ENCODE measurements around the gene NEU4. TPM values are rescaled to one million over a fixed set of nuclear protein-coding genes. Genes with fewer than 3 reads are reported as not detected.
"Not testable (repeated sequence)": the region's sequence is repeated elsewhere in the genome, so short reads cannot be mapped to it uniquely, and the experiment has no call there.

The NEU4 gene
- total and polyA plus RNA-seq, 2 of the 4 experiments (the other 2 are of a cell fraction): not detected

DNA sequence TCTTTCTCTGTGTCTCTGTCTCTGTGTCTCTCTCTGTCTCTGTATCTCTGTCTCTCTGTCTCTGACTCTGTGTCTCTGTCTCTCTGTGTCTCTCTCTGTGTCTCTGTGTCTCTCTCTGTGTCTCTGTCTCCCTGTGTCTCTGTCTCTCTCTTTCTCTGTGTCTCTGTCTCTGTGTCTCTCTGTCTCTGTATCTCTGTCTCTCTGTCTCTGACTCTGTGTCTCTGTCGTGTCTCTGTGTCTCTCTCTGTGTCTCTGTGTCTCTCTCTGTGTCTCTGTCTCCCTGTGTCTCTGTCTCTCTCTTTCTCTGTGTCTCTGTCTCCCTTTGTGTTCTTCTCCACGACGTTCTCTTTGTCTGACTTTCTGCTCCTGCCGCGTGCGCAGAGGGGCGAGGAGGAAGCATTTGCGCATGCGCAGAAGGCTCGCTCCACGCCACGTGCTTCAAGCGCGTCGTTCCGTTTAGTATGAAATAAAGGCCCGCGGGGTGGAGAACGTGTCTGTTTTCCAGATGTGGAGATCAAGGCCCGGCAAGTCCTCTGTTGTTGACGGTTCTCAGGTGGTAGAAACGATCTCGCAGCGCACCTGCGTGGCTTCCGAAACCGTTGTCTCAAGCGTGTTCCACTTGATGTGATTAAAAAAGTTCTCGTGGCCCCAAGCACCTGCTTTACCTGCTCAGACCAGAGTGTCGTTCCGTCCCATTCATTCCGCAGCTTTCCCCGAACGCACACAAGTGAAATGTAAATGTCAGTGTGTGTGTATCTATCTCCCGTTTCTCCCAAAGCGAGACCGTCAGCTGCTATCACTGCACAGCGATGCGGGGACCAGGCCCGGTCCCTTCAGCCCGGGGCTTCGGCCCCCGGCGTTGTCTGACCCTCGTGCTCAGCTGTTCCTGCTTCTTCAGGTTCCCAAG lies 14.8 kb downstream of the NEU4 start:
- POLR2A ChIA-PET (ENCODE audit: unreplicated experiment); in situ Hi-C loops (cut with MboI; ENCODE audit: low sequenced_read_pairs); H3K23ac ChIP-seq (ENCODE audit: low read depth, low read length); H2BK5ac ChIP-seq (ENCODE audit: low read depth, low read length, poor library complexity, severe bottlenecking); H3K9me1 ChIP-seq (ENCODE audit: insufficient read depth, low read length); H3K9ac ChIP-seq (ENCODE audit: low read depth, low read length); H3K56ac ChIP-seq (ENCODE audit: extremely low read depth, insufficient read depth, low read length); H3K36me3 ChIP-seq (ENCODE audit: control insufficient read depth, insufficient read depth, low read length); H4K5ac ChIP-seq (ENCODE audit: low read depth, low read length); H3K4me1 ChIP-seq (ENCODE audit: control insufficient read depth, insufficient read depth, low read length); H4K8ac ChIP-seq (ENCODE audit: low read depth in 2 of 2, low read length in 2 of 2); CTCF ChIA-PET; H2BK20ac ChIP-seq (ENCODE audit: low read depth, low read length); H3K4ac ChIP-seq (ENCODE audit: low read depth, low read length); H2AFZ ChIP-seq (replicated peaks; ENCODE audit: low read length, poor library complexity); intact Hi-C loops (cut with micrococcal nuclease); H3K27me3 ChIP-seq (ENCODE audit: control insufficient read depth, insufficient read depth, low read length); H2BK15ac ChIP-seq (ENCODE audit: low read depth, low read length); H3K14ac ChIP-seq (replicated peaks; ENCODE audit: low read depth, low read length); H3K27ac ChIP-seq (ENCODE audit: insufficient read depth, low read length); H3K79me1 ChIP-seq (ENCODE audit: low read depth in 1 of 2, low read length in 2 of 2); ATAC-seq (ENCODE audit: low read depth); H2AK5ac ChIP-seq (ENCODE audit: low read depth, low read length); H4K20me1 ChIP-seq (ENCODE audit: insufficient read depth, low read length); dilution Hi-C loops (cut with HindIII; ENCODE audit: low sequenced_read_pairs, unreplicated experiment); H3K4me2 ChIP-seq (ENCODE audit: low read depth, low read length); H3K4me3 ChIP-seq (ENCODE audit: insufficient read depth, low read depth, low read length); BruUV-seq (replicated peaks); H3K18ac ChIP-seq (ENCODE audit: low read depth, low read length); H2AK9ac ChIP-seq (replicated peaks; ENCODE audit: low read depth, low read length, poor library complexity); DNase-seq; H2BK120ac ChIP-seq (ENCODE audit: low read depth, low read length); H4K91ac ChIP-seq (ENCODE audit: insufficient read depth, low read depth, low read length): not testable (repeated sequence)
- peaks cover 10% of the 10 kb centered on the region for H3K9me3 ChIP-seq (ENCODE audit: control insufficient read depth, insufficient read depth, low read length)
- WGBS, 2 experiments (ENCODE audit: extremely low coverage in 2 of 2, insufficient read length in 1 of 2): 87% methylated on average over 29 of the region's 45 CpGs; no CpG with 5 or more reads in 1 of the 2 experiments
